DND-41 (cell line): ENCODE results near the gene CTXN1.

Source experiments
- ATAC-seq: fragments of 200-7000 bp; cut with Tn5 transposase; 3 replicates; pipeline ENCODE4 v1.9.1; 2021; ENCODE audit warnings: low read depth; ENCODE audit not compliant: insufficient read depth
- DNase-seq: peaks from one replicate; pipeline ENCODE4 v3.0.0-alpha.2; 2020
- H2AFZ ChIP-seq: 2 replicates; pipeline ENCODE4 v1.6.0; 2012; ENCODE audit warnings: low read depth, low read length
- H3K27ac ChIP-seq: 2 replicates; pipeline ENCODE4 v1.5.1; 2012; ENCODE audit warnings: low read length, inconsistent platforms
- H3K27me3 ChIP-seq: fragments of 200-600 bp; sonication (generic); 2 replicates; pipeline ENCODE4 v1.6.0; 2012; ENCODE audit warnings: low read length, mild to moderate bottlenecking, inconsistent platforms; ENCODE audit not compliant: insufficient read depth, poor library complexity
- H3K36me3 ChIP-seq: 2 replicates; pipeline ENCODE4 v1.5.1; 2012; ENCODE audit warnings: low read length, inconsistent platforms; ENCODE audit not compliant: insufficient read depth
- H3K4me1 ChIP-seq: 2 replicates; pipeline ENCODE4 v1.5.1; 2012; ENCODE audit warnings: mild to moderate bottlenecking, low read length; ENCODE audit not compliant: insufficient read depth
- H3K4me2 ChIP-seq: 2 replicates; pipeline ENCODE4 v1.6.0; 2012; ENCODE audit warnings: mild to moderate bottlenecking, moderate library complexity, low read length, inconsistent platforms; ENCODE audit not compliant: insufficient read depth
- H3K4me3 ChIP-seq, 2 experiments: fragments of 200-600 bp in 1 of 2; shearing (Covaris generic) in 1 of 2; 2 replicates each; pipeline ENCODE4 v1.5.1; 2012 to 2016; ENCODE audit warnings: inconsistent platforms in 2 of 2, low read length in 2 of 2, mild to moderate bottlenecking in 2 of 2, low read depth in 1 of 2, moderate library complexity in 1 of 2
- H3K79me2 ChIP-seq: 2 replicates; pipeline ENCODE4 v1.6.0; 2012; ENCODE audit warnings: low read length, inconsistent platforms; ENCODE audit not compliant: insufficient read depth
- H3K9ac ChIP-seq: 2 replicates; pipeline ENCODE4 v1.6.0; 2012; ENCODE audit warnings: low read depth, mild to moderate bottlenecking, inconsistent platforms, low read length, moderate library complexity
- H3K9me3 ChIP-seq: 2 replicates; pipeline ENCODE4 v1.5.1; 2012; ENCODE audit warnings: low read length, moderate library complexity, mild to moderate bottlenecking, inconsistent platforms; ENCODE audit not compliant: insufficient read depth, severe bottlenecking
- H4K20me1 ChIP-seq: 2 replicates; pipeline ENCODE4 v1.6.0; 2012; ENCODE audit warnings: low read length; ENCODE audit not compliant: insufficient read depth
- EZH2 ChIP-seq: IDR thresholded peaks from 3 replicates; pipeline ENCODE4 v1.6.1; 2012; ENCODE audit warnings: borderline replicate concordance, low read depth, mild to moderate bottlenecking, moderate library complexity, low read length, inconsistent platforms; ENCODE audit not compliant: severe bottlenecking
- TF ChIP-seq, protein P1 (sequence below): IDR thresholded peaks from 2 replicates; pipeline ENCODE4 v1.5.1; 2012; ENCODE audit warnings: borderline replicate concordance, low read length, moderate library complexity, mild to moderate bottlenecking; ENCODE audit not compliant: poor library complexity, severe bottlenecking; ENCODE audit errors: extremely low read depth

The CTXN1 gene

DNA sequence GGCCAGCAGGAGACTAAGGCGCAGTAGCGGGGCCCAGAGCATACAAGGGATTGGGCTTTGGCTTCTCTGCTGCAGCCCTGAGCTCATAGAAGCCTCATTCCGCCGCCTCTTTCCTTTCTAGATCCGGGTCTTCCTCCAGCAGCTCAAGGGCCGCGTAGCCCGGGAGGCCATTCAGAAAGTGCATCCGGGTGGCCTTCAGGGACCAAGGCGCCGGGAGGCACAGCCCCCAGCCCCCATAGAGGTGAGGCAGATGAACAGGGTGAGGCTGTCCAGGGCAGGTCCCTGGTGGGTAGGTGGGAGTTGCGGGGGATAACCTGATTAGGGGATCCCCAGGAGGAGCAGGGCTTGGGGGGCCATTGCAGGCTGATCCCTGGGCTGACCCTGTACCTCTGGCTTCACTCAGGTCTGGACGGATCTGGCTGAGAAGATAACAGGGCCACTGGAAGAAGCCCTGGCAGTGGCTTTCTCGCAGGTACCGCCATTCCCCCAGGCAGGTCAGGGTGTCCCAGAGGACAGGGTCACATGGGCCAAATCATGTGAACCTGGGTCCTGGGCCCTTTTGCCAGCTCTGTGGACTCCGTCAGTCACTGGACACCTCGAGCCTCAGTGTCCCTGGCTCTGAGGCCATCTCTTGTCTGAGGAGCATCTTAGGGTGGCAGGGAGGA lies 4.5 kb downstream of the CTXN1 start:
- Histone ChIP-seq H3K4me1 (peaks cover 48% of the 10 kb centered on the region), H3K4me3 (peak overlapping the region; percentile 25 to 68; a peak in 3 of 4 replicates), H3K9ac (peak overlapping the region; percentile 59), H4K20me1 (peaks cover 33% of the 10 kb centered on the region), H3K27me3 (peaks cover under 1% of the 10 kb centered on the region), H3K36me3 (peaks cover 27% of the 10 kb centered on the region), H3K9me3 (no peaks in the 10 kb centered on the region), H3K4me2 (peak overlapping the region; percentile 82), H3K27ac (peak overlapping the region; percentile 75), H3K79me2 (peaks cover 9% of the 10 kb centered on the region), H2AFZ (peak overlapping the region; percentile 48)
- no peak for DNase-seq
- no peak; the same call in 1 of the 3 replicates for ATAC-seq
- TF ChIP-seq EZH2: no peak
- TF ChIP-seq, protein P1, sequence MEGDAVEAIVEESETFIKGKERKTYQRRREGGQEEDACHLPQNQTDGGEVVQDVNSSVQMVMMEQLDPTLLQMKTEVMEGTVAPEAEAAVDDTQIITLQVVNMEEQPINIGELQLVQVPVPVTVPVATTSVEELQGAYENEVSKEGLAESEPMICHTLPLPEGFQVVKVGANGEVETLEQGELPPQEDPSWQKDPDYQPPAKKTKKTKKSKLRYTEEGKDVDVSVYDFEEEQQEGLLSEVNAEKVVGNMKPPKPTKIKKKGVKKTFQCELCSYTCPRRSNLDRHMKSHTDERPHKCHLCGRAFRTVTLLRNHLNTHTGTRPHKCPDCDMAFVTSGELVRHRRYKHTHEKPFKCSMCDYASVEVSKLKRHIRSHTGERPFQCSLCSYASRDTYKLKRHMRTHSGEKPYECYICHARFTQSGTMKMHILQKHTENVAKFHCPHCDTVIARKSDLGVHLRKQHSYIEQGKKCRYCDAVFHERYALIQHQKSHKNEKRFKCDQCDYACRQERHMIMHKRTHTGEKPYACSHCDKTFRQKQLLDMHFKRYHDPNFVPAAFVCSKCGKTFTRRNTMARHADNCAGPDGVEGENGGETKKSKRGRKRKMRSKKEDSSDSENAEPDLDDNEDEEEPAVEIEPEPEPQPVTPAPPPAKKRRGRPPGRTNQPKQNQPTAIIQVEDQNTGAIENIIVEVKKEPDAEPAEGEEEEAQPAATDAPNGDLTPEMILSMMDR: no peak

- ATAC-seq (peak; percentile 53), DNase-seq (peak; percentile 98)
- Histone ChIP-seq H4K20me1 (peaks cover 33% of the 10 kb centered on the region), H3K9ac (peak overlapping the region; percentile 79), H3K27me3 (peaks cover 7% of the 10 kb centered on the region), H3K4me2 (peak overlapping the region; percentile 100), H3K4me1 (peaks cover 46% of the 10 kb centered on the region), H3K9me3 (no peaks in the 10 kb centered on the region), H2AFZ (peak overlapping the region; percentile 93), H3K36me3 (peaks cover 27% of the 10 kb centered on the region), H3K27ac (peak overlapping the region; percentile 96), H3K4me3 (peak overlapping the region; percentile 53 to 94), H3K79me2 (peaks cover 9% of the 10 kb centered on the region)
- TF ChIP-seq, protein P1: no peak
- TF ChIP-seq EZH2: no peak
These were observed 5.2 kb downstream of the CTXN1 start for GRCh38 chr19:7920519-7921301.

- DNase-seq (peak; percentile 99), ATAC-seq (peak; percentile 81)
- Histone ChIP-seq H3K27ac (peak within 1 kb of the TSS; percentile 96), H3K4me1 (peaks cover 38% of the 10 kb centered on the region), H4K20me1 (peaks cover 38% of the 10 kb centered on the region), H3K27me3 (peaks cover 12% of the 10 kb centered on the region), H3K9me3 (no peaks in the 10 kb centered on the region), H3K36me3 (peaks cover 27% of the 10 kb centered on the region), H2AFZ (peak within 1 kb of the TSS; percentile 99), H3K9ac (peak within 1 kb of the TSS; percentile 79), H3K79me2 (peaks cover 8% of the 10 kb centered on the region), H3K4me2 (peak within 1 kb of the TSS; percentile 100), H3K4me3 (peak within 1 kb of the TSS; percentile 53 to 94)
- TF ChIP-seq EZH2: no peak
- TF ChIP-seq, protein P1: peak; percentile 4
These were observed 6.1 kb downstream of the CTXN1 start, which contains the start of gene SNAPC2 for GRCh38 chr19:7919610-7920518. SNAPC2 (plus strand) TSS chr19:7920338; CDS start chr19:7920367, 29 bp downstream.
